ENCODE data around the gene PPP1R18. TPM values are rescaled to one million over a fixed set of nuclear protein-coding genes. Genes with fewer than 3 reads are reported as not detected.

PPP1R18 gene
- total RNA-seq, 1 experiment from 2014 or later, result 28.2 TPM

DNA sequence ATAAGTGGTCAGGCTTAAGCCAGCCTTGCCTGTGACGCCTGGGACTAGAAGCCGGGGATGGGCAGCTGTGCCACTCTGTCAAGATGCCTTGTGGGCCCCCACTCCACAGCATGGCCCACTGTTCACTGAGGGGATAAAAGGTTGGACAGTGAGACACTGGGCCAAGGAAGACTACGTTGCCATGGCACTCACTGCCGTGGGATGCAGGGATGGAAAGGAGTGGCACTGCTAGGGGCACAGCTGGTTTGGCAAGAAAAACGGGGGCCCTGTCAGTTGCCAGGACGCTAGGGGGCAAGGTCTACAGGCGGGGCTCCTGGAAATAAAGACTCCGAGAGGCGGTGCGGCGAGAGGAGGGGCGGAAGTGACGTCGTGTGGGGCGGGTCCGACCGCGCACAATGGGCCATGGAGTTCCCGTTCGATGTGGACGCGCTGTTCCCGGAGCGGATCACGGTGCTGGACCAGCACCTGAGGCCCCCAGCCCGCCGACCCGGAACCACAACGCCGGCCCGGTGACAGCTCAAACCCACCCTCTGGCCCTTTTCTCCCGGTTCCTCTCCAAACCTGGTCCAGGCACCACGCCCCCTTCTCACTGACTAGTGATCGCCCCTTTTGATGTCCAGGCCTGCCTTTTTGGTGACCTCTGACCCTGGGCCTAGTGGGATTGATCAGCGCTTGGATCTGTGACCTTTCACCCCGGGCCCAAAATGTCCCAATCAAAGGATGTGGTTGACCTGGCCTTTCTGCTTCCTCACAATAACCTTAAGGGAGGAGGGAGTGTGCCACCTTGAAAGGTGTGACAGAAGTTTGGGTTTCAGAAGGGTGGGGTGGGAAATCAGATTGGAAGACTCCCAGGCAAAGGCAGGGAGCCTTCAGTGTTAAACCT is 59.7 kb downstream of the PPP1R18 start, which contains the start of gene ATAT1:
ATAT1 (plus strand) TSS at position 391 of the 883 bp plus-strand sequence.
- CTCF ChIA-PET, result interaction anchor here (1.4 kb wide), 1 partner anchor 104 kb away, joined by 6 read pairs; no protein-coding TSS in a partner anchor
- Mint-ChIP-seq H3K27ac (ENCODE audit: unreplicated experiment) (peak within 1 kb of the TSS; percentile 97), H3K36me3 (ENCODE audit: insufficient read depth, unreplicated experiment) (peaks cover 91% of the 10 kb centered on the region), H3K4me3 (ENCODE audit: low read depth, unreplicated experiment) (peak within 1 kb of the TSS; percentile 87), H3K27me3 (ENCODE audit: unreplicated experiment) (no peaks in the 10 kb centered on the region), H3K4me1 (ENCODE audit: low read depth, unreplicated experiment) (peaks cover 32% of the 10 kb centered on the region), H3K9me3 (ENCODE audit: low read depth, unreplicated experiment) (no peaks in the 10 kb centered on the region)
- intact Hi-C loops (cut with micrococcal nuclease; ENCODE audit: unreplicated experiment), result no loop called here
- TSS peak; percentile 52 for BruUV-seq (replicated peaks)
- no peak for TF ChIP-seq CTCF (IDR thresholded peaks at IDR 0.05; ENCODE audit: unreplicated experiment)
- DNase-seq, result peak; percentile 97

Other genes starting within 250 kb of the PPP1R18 start
- gene HLA-E, start 197.1 kb downstream of the PPP1R18 start, total RNA-seq (2022), result 161 and 230 TPM in 2 replicates
- 68.4 and 81.3 TPM in 2 replicates for gene GNL1, start 130.2 kb downstream of the PPP1R18 start, total RNA-seq (2022)
- 21.0 and 21.5 TPM in 2 replicates for gene PRR3, start 129.3 kb downstream of the PPP1R18 start, total RNA-seq (2022)
- 88.3 and 92.4 TPM in 2 replicates for gene ABCF1, start 115.2 kb downstream of the PPP1R18 start, total RNA-seq (2022)
- gene PPP1R10, start 69.4 kb downstream of the PPP1R18 start, total RNA-seq (2022), result 119 and 134 TPM in 2 replicates
- 103 and 107 TPM in 2 replicates for gene MRPS18B, start 68.8 kb downstream of the PPP1R18 start, total RNA-seq (2022)
- gene ATAT1, start 59.8 kb downstream of the PPP1R18 start, total RNA-seq (2022), result 23.0 and 30.0 TPM in 2 replicates
- gene C6orf136, start 39.5 kb downstream of the PPP1R18 start, total RNA-seq (2022), result 25.3 and 32.4 TPM in 2 replicates
- gene DHX16, start 13.6 kb downstream of the PPP1R18 start, total RNA-seq (2022), result 51.6 and 55.6 TPM in 2 replicates
- gene NRM, start 4.3 kb upstream of the PPP1R18 start, total RNA-seq (2022), result 22.8 and 30.2 TPM in 2 replicates
- 62.4 and 66.6 TPM in 2 replicates for gene MDC1, start 30.6 kb upstream of the PPP1R18 start, total RNA-seq (2022)
- 967 and 1,123 TPM in 2 replicates for gene TUBB, start 33.7 kb upstream of the PPP1R18 start, total RNA-seq (2022)
- gene FLOT1, start 56.0 kb upstream of the PPP1R18 start, total RNA-seq (2022), result 240 and 243 TPM in 2 replicates
- 270 and 458 TPM in 2 replicates for gene IER3, start 57.9 kb upstream of the PPP1R18 start, total RNA-seq (2022)
- 489 and 580 TPM in 2 replicates for gene DDR1, start 197.9 kb upstream of the PPP1R18 start, total RNA-seq (2022)
- gene GTF2H4, start 221.6 kb upstream of the PPP1R18 start, total RNA-seq (2022), result 70.5 and 80.0 TPM in 2 replicates
- gene VARS2, start 227.6 kb upstream of the PPP1R18 start, total RNA-seq (2022), result 33.0 and 34.2 TPM in 2 replicates
- gene SFTA2, start 245.5 kb upstream of the PPP1R18 start, total RNA-seq (2022), result 184 and 246 TPM in 2 replicates

All from Calu3 (cell line).